NCI-H524 (cell line): ENCODE measurements around the gene ENDOD1.
"Not testable (repeated sequence)": the region's sequence is repeated elsewhere in the genome, so short reads cannot be mapped to it uniquely, and the experiment has no call there.

Source experiments
- DNase-seq, 2 experiments: peaks; one replicate each; lab custom pipeline; 2025; lab: John Stamatoyannopoulos, UW

ENDOD1 gene

GRCh38 chr11:95104121-95104830 is 14.6 kb downstream of the ENDOD1 start:
- no peak for DNase-seq

GRCh38 chr11:95104856-95105255 is 15.2 kb downstream of the ENDOD1 start:
- peak; percentile 13 to 36 for DNase-seq

GRCh38 chr11:95108159-95108611 is 18.5 kb downstream of the ENDOD1 start:
- DNase-seq, result no peak

- no peak for DNase-seq
Measured at GRCh38 chr11:95108671-95109551, 19.3 kb downstream of the ENDOD1 start.

- not testable (repeated sequence) for DNase-seq
Measured at GRCh38 chr11:95111471-95111870, 21.8 kb downstream of the ENDOD1 start.

- no peak for DNase-seq
Measured at GRCh38 chr11:95111923-95112540, 22.4 kb downstream of the ENDOD1 start.

- no peak for DNase-seq
Measured at GRCh38 chr11:95115597-95115996, 26.0 kb downstream of the ENDOD1 start.

GRCh38 chr11:95119361-95120060 is 29.9 kb downstream of the ENDOD1 start:
- DNase-seq, result no peak

- DNase-seq, result peak in 1 of 2 experiments; percentile 63
Measured at GRCh38 chr11:95121698-95122097, 32.1 kb downstream of the ENDOD1 start.

- DNase-seq, result no peak
Measured at GRCh38 chr11:95123556-95123955, 33.9 kb downstream of the ENDOD1 start.

- DNase-seq, result no peak
Measured at GRCh38 chr11:95128602-95129001, 39.0 kb downstream of the ENDOD1 start.

- no peak for DNase-seq
Measured at GRCh38 chr11:95132956-95133355, 43.3 kb downstream of the ENDOD1 start.

- DNase-seq, result peak; percentile 44 to 74
Measured at GRCh38 chr11:95134491-95134890, 44.8 kb downstream of the ENDOD1 start.

GRCh38 chr11:95135155-95135554 is 45.5 kb downstream of the ENDOD1 start:
- no peak for DNase-seq

- DNase-seq, result no peak
Measured at GRCh38 chr11:95135880-95136279, 46.2 kb downstream of the ENDOD1 start.

- not testable (repeated sequence) for DNase-seq
Measured at GRCh38 chr11:95136747-95137146, 47.1 kb downstream of the ENDOD1 start.

- DNase-seq, result no peak
Measured at GRCh38 chr11:95137299-95137698, 47.7 kb downstream of the ENDOD1 start.

GRCh38 chr11:95138448-95138847 is 48.8 kb downstream of the ENDOD1 start:
- DNase-seq, result peak in 1 of 2 experiments; percentile 22

GRCh38 chr11:95140397-95141033 is 50.9 kb downstream of the ENDOD1 start:
- DNase-seq, result no peak

- no peak for DNase-seq
Measured at GRCh38 chr11:95142431-95142830, 52.8 kb downstream of the ENDOD1 start.

- DNase-seq, result no peak
Measured at GRCh38 chr11:95143106-95143681, 53.5 kb downstream of the ENDOD1 start.
